ENCODE results near the gene CPSF7. TPM values are rescaled to one million over a fixed set of nuclear protein-coding genes. Genes with fewer than 3 reads are reported as not detected.

CPSF7 gene
- total RNA-seq, 4 donors from 2014 or later, result 37.2 to 62.6 (median 49.4) TPM

- ATAC-seq (ENCODE audit: low FRiP score) (no peak), DNase-seq (ENCODE audit: low spot score) (no peak)
- TF ChIP-seq CTCF (IDR thresholded peaks at IDR 0.05), result no peak
Measured at GRCh38 chr11:61377461-61378160, 52.2 kb downstream of the CPSF7 start.

GRCh38 chr11:61375761-61376108 is 54.0 kb downstream of the CPSF7 start:
- TF ChIP-seq CTCF (IDR thresholded peaks at IDR 0.05), result no peak
- no peak for ATAC-seq (ENCODE audit: low FRiP score)
- DNase-seq (ENCODE audit: low spot score), result no peak

- TF ChIP-seq CTCF (IDR thresholded peaks at IDR 0.05), result no peak
- ATAC-seq (ENCODE audit: low FRiP score), result no peak
Measured at GRCh38 chr11:61372659-61373420, 56.9 kb downstream of the CPSF7 start.

GRCh38 chr11:61370349-61371005 is 59.3 kb downstream of the CPSF7 start:
- no peak for TF ChIP-seq CTCF (IDR thresholded peaks at IDR 0.05)
- no peak for DNase-seq (ENCODE audit: low spot score)
- ATAC-seq (ENCODE audit: low FRiP score), result no peak

More at GRCh38 chr11:61372659-61373420, 56.9 kb downstream of the CPSF7 start:
- no peak for DNase-seq (ENCODE audit: low spot score)

- no peak for TF ChIP-seq CTCF (IDR thresholded peaks at IDR 0.05)
Measured at GRCh38 chr11:61369372-61370348, 60.1 kb downstream of the CPSF7 start.

GRCh38 chr11:61368646-61369045 is 61.1 kb downstream of the CPSF7 start:
- TF ChIP-seq CTCF (IDR thresholded peaks at IDR 0.05), result no peak
- no peak for DNase-seq (ENCODE audit: low spot score)
- no peak for ATAC-seq (ENCODE audit: low FRiP score)

More at GRCh38 chr11:61369372-61370348, 60.1 kb downstream of the CPSF7 start:
- no peak for DNase-seq (ENCODE audit: low spot score)
- ATAC-seq (ENCODE audit: low FRiP score), result peak; percentile 92

All from omental fat pad (tissue), 4 donors.